Glutamatergic neuron (in vitro differentiated cells): Measurements from ENCODE around the gene OR5AR1. TPM values are rescaled to one million over a fixed set of nuclear protein-coding genes. Genes with fewer than 3 reads are reported as not detected.

Experiments
- DNase-seq: peaks from one replicate; pipeline ENCODE4 v3.0.0; 2022
- H3K27ac Mint-ChIP-seq: one replicate; pipeline ENCODE4 v1.8.0; 2020; ENCODE audit warnings: mild to moderate bottlenecking, mixed read lengths, inconsistent platforms; ENCODE audit not compliant: unreplicated experiment
- H3K27me3 Mint-ChIP-seq: one replicate; pipeline ENCODE4 v1.8.0; 2020; ENCODE audit warnings: mild to moderate bottlenecking, moderate library complexity, mixed read lengths, inconsistent platforms; ENCODE audit not compliant: unreplicated experiment
- H3K36me3 Mint-ChIP-seq: one replicate; pipeline ENCODE4 v1.8.0; 2020; ENCODE audit warnings: mild to moderate bottlenecking, mixed read lengths, inconsistent platforms; ENCODE audit not compliant: unreplicated experiment
- H3K4me1 Mint-ChIP-seq: one replicate; pipeline ENCODE4 v1.8.0; 2020; ENCODE audit warnings: mild to moderate bottlenecking, low read depth, mixed read lengths, inconsistent platforms; ENCODE audit not compliant: unreplicated experiment
- H3K4me3 Mint-ChIP-seq: one replicate; pipeline ENCODE4 v1.8.0; 2020; ENCODE audit warnings: mild to moderate bottlenecking, mixed read lengths, inconsistent platforms; ENCODE audit not compliant: unreplicated experiment
- H3K9me3 Mint-ChIP-seq: one replicate; pipeline ENCODE4 v1.8.0; 2020; ENCODE audit warnings: mild to moderate bottlenecking, moderate library complexity, mixed read lengths, inconsistent platforms; ENCODE audit not compliant: unreplicated experiment
- CTCF ChIP-seq: fragments of 200-600 bp; sonication (generic); IDR thresholded peaks from one replicate; pipeline ENCODE4 v1.5.0; 2021; ENCODE audit not compliant: partially characterized antibody, unreplicated experiment
- long read RNA-seq: library from polyadenylated mRNA; unstranded; transcript quantifications from one replicate; pipeline ENCODE4 v2.0.0, GENCODE V29; 2020; ENCODE audit not compliant: unreplicated experiment
- total RNA-seq: library from RNA; stranded (reverse); fragmentation: NEBNext Ultra II Directional; extraction: Animal tissue kit (Norgen Biotek cat#: 25700); gene quantifications from one replicate; pipeline ENCODE4 v1.2.1, GENCODE V29; 2021; ENCODE audit not compliant: unreplicated experiment

OR5AR1 gene
- not detected for total RNA-seq
- long read RNA-seq: 0 reads

GRCh38 chr11:56663386-56663785 lies at the start of gene OR5AR1:
TSS of gene OR5AR1 (plus strand) at chr11:56663686. CDS start at chr11:56663686, 0 bp downstream.
- TF ChIP-seq CTCF: no peak
- Mint-ChIP-seq H3K4me1 (no peaks in the 10 kb centered on the region), H3K9me3 (no peaks in the 10 kb centered on the region), H3K36me3 (no peaks in the 10 kb centered on the region), H3K27ac (no peak within 1 kb of the TSS), H3K4me3 (no peak within 1 kb of the TSS), H3K27me3 (no peaks in the 10 kb centered on the region)
- DNase-seq: no peak

GRCh38 chr11:56624661-56625110 lies 38.8 kb upstream of the OR5AR1 start:
- no peaks in the 10 kb centered on the region for H3K27me3 Mint-ChIP-seq
- H3K27ac Mint-ChIP-seq: no peak overlapping the region
- H3K4me1 Mint-ChIP-seq: no peaks in the 10 kb centered on the region
- no peak for DNase-seq
- H3K36me3 Mint-ChIP-seq: no peaks in the 10 kb centered on the region
- H3K9me3 Mint-ChIP-seq: no peaks in the 10 kb centered on the region
- peak; percentile 32 for TF ChIP-seq CTCF
- no peak overlapping the region for H3K4me3 Mint-ChIP-seq

- no peak for DNase-seq
- no peak overlapping the region for H3K27ac Mint-ChIP-seq
- TF ChIP-seq CTCF: no peak
- no peaks in the 10 kb centered on the region for H3K4me1 Mint-ChIP-seq
- no peaks in the 10 kb centered on the region for H3K9me3 Mint-ChIP-seq
- H3K4me3 Mint-ChIP-seq: no peak overlapping the region
- H3K27me3 Mint-ChIP-seq: no peaks in the 10 kb centered on the region
- no peaks in the 10 kb centered on the region for H3K36me3 Mint-ChIP-seq
These were observed 37.5 kb upstream of the OR5AR1 start for GRCh38 chr11:56625946-56626345.

- H3K27me3 Mint-ChIP-seq: peaks cover 3% of the 10 kb centered on the region
- no peak overlapping the region for H3K4me3 Mint-ChIP-seq
- TF ChIP-seq CTCF: no peak
- no peaks in the 10 kb centered on the region for H3K36me3 Mint-ChIP-seq
- no peak overlapping the region for H3K27ac Mint-ChIP-seq
- no peaks in the 10 kb centered on the region for H3K4me1 Mint-ChIP-seq
- no peak for DNase-seq
- no peaks in the 10 kb centered on the region for H3K9me3 Mint-ChIP-seq
These were observed 31.2 kb upstream of the OR5AR1 start for GRCh38 chr11:56632329-56632728.

GRCh38 chr11:56636861-56637260 lies 26.6 kb upstream of the OR5AR1 start:
- DNase-seq: no peak
- Mint-ChIP-seq H3K27ac (no peak overlapping the region), H3K9me3 (no peaks in the 10 kb centered on the region), H3K27me3 (peaks cover 3% of the 10 kb centered on the region), H3K4me1 (no peaks in the 10 kb centered on the region), H3K36me3 (no peaks in the 10 kb centered on the region), H3K4me3 (no peak overlapping the region)
- TF ChIP-seq CTCF: no peak
